Neural cell (in vitro differentiated cells): ENCODE data around the gene COL25A1. TPM values are rescaled to one million over a fixed set of nuclear protein-coding genes. Genes with fewer than 3 reads are reported as not detected.

Experiments used
- H2AFZ ChIP-seq: fragments of 200-600, 300-800 bp; sonication (generic), shearing (Covaris generic); 2 replicates; pipeline ENCODE4 v1.6.0; 2014; ENCODE audit warnings: low read depth, mild to moderate bottlenecking, antibody characterized with exemption, low read length, moderate library complexity
- H3F3A ChIP-seq: fragments of 200-600 bp; shearing (Covaris generic); 2 replicates; pipeline ENCODE4 v1.6.1; 2016; ENCODE audit warnings: mild to moderate bottlenecking, moderate library complexity, mixed read lengths, antibody characterized with exemption, low read length; ENCODE audit not compliant: insufficient read depth, poor library complexity, severe bottlenecking
- H3K27ac ChIP-seq: fragments of 200-600, 300-800 bp; sonication (generic), shearing (Covaris generic); 2 replicates; pipeline ENCODE4 v1.5.1; 2014; ENCODE audit warnings: mild to moderate bottlenecking, low read length, moderate library complexity
- H3K27me3 ChIP-seq: fragments of 300-800, 200-600 bp; sonication (generic), shearing (Covaris generic); 2 replicates; pipeline ENCODE4 v1.6.0; 2014; ENCODE audit warnings: mild to moderate bottlenecking, low read depth, low read length, moderate library complexity; ENCODE audit not compliant: insufficient read depth
- H3K36me3 ChIP-seq: fragments of 300-800, 200-600 bp; sonication (generic), shearing (Covaris generic); 2 replicates; pipeline ENCODE4 v1.5.1; 2014; ENCODE audit warnings: mild to moderate bottlenecking, antibody characterized with exemption, low read length, moderate library complexity; ENCODE audit not compliant: insufficient read depth
- H3K4me2 ChIP-seq: fragments of 300-800, 200-600 bp; sonication (generic), shearing (Covaris generic); 2 replicates; pipeline ENCODE4 v1.6.0; 2014; ENCODE audit warnings: mild to moderate bottlenecking, low read length
- H3K4me3 ChIP-seq: fragments of 300-800, 200-600 bp; sonication (generic), shearing (Covaris generic); 2 replicates; pipeline ENCODE4 v1.5.1; 2014; ENCODE audit warnings: mild to moderate bottlenecking, low read length, moderate library complexity
- H3K79me2 ChIP-seq: fragments of 200-600 bp; shearing (Covaris generic); replicated peaks from 2 replicates; pipeline ENCODE4 v1.6.0; 2014; ENCODE audit warnings: mild to moderate bottlenecking, low read length, moderate library complexity; ENCODE audit not compliant: insufficient read depth
- H3K9ac ChIP-seq: fragments of 300-800, 200-600 bp; sonication (generic), shearing (Covaris generic); 2 replicates; pipeline ENCODE4 v1.6.1; 2016; ENCODE audit warnings: mild to moderate bottlenecking, low read length, mixed read lengths
- H3K9me2 ChIP-seq: fragments of 200-600 bp; shearing (Covaris generic); 2 replicates; pipeline ENCODE4 v1.6.1; 2016; ENCODE audit warnings: mild to moderate bottlenecking, low read length, mixed read lengths; ENCODE audit not compliant: insufficient read depth
- H3K9me3 ChIP-seq: fragments of 200-600, 300-800 bp; sonication (generic), shearing (Covaris generic); 2 replicates; pipeline ENCODE4 v1.6.1; 2016; ENCODE audit warnings: mild to moderate bottlenecking, mixed run types, low read length, moderate library complexity, mixed read lengths
- H4K20me1 ChIP-seq: fragments of 200-600 bp; shearing (Covaris generic); 2 replicates; pipeline ENCODE4 v1.6.1; 2016; ENCODE audit warnings: mild to moderate bottlenecking, mixed run types; ENCODE audit not compliant: insufficient read depth
- EP300 ChIP-seq: fragments of 450-650 bp; conservative IDR thresholded peaks from 2 replicates; pipeline ENCODE4 v1.6.1; 2014; ENCODE audit warnings: antibody characterized with exemption, mild to moderate bottlenecking, moderate library complexity; ENCODE audit not compliant: poor library complexity, severe bottlenecking
- EZH2 ChIP-seq: fragments of 200-600, 300-800 bp; shearing (Covaris generic), sonication (generic); IDR thresholded peaks from 2 replicates; pipeline ENCODE4 v1.6.1; 2014; ENCODE audit warnings: antibody characterized with exemption, low read length, borderline replicate concordance, mild to moderate bottlenecking; ENCODE audit not compliant: insufficient read depth, poor library complexity, severe bottlenecking
- MXI1 ChIP-seq: fragments of 450-650 bp; conservative IDR thresholded peaks from 2 replicates; pipeline ENCODE4 v1.6.1; 2014; ENCODE audit warnings: antibody characterized with exemption, mild to moderate bottlenecking; ENCODE audit not compliant: poor library complexity, severe bottlenecking
- POLR2AphosphoS5 ChIP-seq: IDR thresholded peaks from 2 replicates; pipeline ENCODE4 v1.6.1; 2012
- RAD21 ChIP-seq: fragments of 450-650 bp; conservative IDR thresholded peaks from 2 replicates; pipeline ENCODE4 v1.6.1; 2014; ENCODE audit warnings: antibody characterized with exemption, mild to moderate bottlenecking, moderate library complexity
- REST ChIP-seq: IDR thresholded peaks from 2 replicates; pipeline ENCODE4 v1.6.1; 2012; ENCODE audit warnings: borderline replicate concordance
- SMC3 ChIP-seq: fragments of 450-650 bp; conservative IDR thresholded peaks from 2 replicates; pipeline ENCODE4 v1.6.1; 2014; ENCODE audit warnings: antibody characterized with exemption, mild to moderate bottlenecking, moderate library complexity; ENCODE audit not compliant: poor library complexity
- TAF1 ChIP-seq: IDR thresholded peaks from 2 replicates; pipeline ENCODE4 v1.6.1; 2012; ENCODE audit warnings: low read depth
- polyA plus RNA-seq: library from polyadenylated mRNA; depleted of rRNA; stranded (reverse); fragments of >200 nt; gene quantifications from 2 replicates; pipeline ENCODE4 v1.2.3, GENCODE V29; 2014
- TF ChIP-seq, protein P1 (sequence below): fragments of 450-650 bp; IDR thresholded peaks from 2 replicates; pipeline ENCODE4 v1.5.1; 2014; ENCODE audit warnings: antibody characterized with exemption, mild to moderate bottlenecking, moderate library complexity; ENCODE audit not compliant: poor library complexity, severe bottlenecking

The COL25A1 gene
- polyA plus RNA-seq, 1 donor from 2014 or later: 32.3 TPM

GRCh38 chr4:108902769-108903168 is 399.7 kb downstream of the COL25A1 start:
- Histone ChIP-seq H3K27ac (no peak overlapping the region), H3K4me2 (no peak overlapping the region), H2AFZ (no peak overlapping the region), H3F3A (peaks cover 6% of the 10 kb centered on the region), H3K27me3 (no peaks in the 10 kb centered on the region), H4K20me1 (no peaks in the 10 kb centered on the region), H3K9me3 (no peaks in the 10 kb centered on the region), H3K9ac (no peak overlapping the region), H3K36me3 (no peaks in the 10 kb centered on the region), H3K4me3 (no peak overlapping the region), H3K9me2 (no peaks in the 10 kb centered on the region), H3K79me2 (peaks cover 3% of the 10 kb centered on the region)
- TF ChIP-seq TAF1 (no peak), MXI1 (no peak), SMC3 (no peak)

DNA sequence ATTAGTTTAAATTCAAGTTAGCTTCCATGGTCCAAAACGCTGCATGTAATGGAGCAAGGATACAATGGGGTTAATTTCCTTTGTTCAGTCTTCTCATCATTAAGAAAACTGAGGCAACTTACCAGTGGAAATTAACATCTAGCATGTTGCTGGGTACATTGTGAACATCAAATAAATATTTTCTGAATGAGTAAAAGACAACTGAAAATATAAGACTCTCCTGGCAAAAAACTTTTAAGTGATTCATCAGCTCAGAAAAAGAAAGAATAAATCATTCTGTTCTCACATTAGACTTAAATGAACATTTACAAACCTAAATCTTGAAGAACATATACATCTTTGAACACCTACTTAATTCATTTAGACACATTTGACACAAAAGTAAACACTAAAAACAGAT is 401.2 kb downstream of the COL25A1 start:
- no peak overlapping the region for H2AFZ ChIP-seq
- no peak for TF ChIP-seq MXI1
- TF ChIP-seq, protein P1, sequence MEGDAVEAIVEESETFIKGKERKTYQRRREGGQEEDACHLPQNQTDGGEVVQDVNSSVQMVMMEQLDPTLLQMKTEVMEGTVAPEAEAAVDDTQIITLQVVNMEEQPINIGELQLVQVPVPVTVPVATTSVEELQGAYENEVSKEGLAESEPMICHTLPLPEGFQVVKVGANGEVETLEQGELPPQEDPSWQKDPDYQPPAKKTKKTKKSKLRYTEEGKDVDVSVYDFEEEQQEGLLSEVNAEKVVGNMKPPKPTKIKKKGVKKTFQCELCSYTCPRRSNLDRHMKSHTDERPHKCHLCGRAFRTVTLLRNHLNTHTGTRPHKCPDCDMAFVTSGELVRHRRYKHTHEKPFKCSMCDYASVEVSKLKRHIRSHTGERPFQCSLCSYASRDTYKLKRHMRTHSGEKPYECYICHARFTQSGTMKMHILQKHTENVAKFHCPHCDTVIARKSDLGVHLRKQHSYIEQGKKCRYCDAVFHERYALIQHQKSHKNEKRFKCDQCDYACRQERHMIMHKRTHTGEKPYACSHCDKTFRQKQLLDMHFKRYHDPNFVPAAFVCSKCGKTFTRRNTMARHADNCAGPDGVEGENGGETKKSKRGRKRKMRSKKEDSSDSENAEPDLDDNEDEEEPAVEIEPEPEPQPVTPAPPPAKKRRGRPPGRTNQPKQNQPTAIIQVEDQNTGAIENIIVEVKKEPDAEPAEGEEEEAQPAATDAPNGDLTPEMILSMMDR: no peak
- TF ChIP-seq REST: no peak
- no peak for TF ChIP-seq EZH2
- TF ChIP-seq EP300: no peak
- TF ChIP-seq POLR2AphosphoS5: no peak
- TF ChIP-seq SMC3: no peak
- TF ChIP-seq TAF1: no peak
- TF ChIP-seq RAD21: no peak
- H3K9me3 ChIP-seq: no peaks in the 10 kb centered on the region
- no peak overlapping the region for H3K4me2 ChIP-seq
- H3K79me2 ChIP-seq: peaks cover 3% of the 10 kb centered on the region
- H3F3A ChIP-seq: peaks cover 6% of the 10 kb centered on the region
- no peaks in the 10 kb centered on the region for H3K27me3 ChIP-seq
- H3K36me3 ChIP-seq: no peaks in the 10 kb centered on the region
- no peaks in the 10 kb centered on the region for H4K20me1 ChIP-seq
- no peaks in the 10 kb centered on the region for H3K9me2 ChIP-seq
- H3K27ac ChIP-seq: peak overlapping the region; percentile 80
- no peak overlapping the region for H3K9ac ChIP-seq
- H3K4me3 ChIP-seq: no peak overlapping the region
